Ishikawa (cell line): Measurements from ENCODE around the gene ARHGEF28.

Source experiments
- CEBPB ChIP-seq: IDR thresholded peaks from 2 replicates; pipeline ENCODE4 v1.6.1; 2012
- CREB1 ChIP-seq: IDR thresholded peaks from 2 replicates; pipeline ENCODE4 v1.6.1; 2012; ENCODE audit warnings: low read depth
- EGR1 ChIP-seq: IDR thresholded peaks from 2 replicates; pipeline ENCODE4 v1.6.1; 2012
- EP300 ChIP-seq: IDR thresholded peaks from 2 replicates; pipeline ENCODE4 v1.6.1; 2012; ENCODE audit warnings: borderline replicate concordance
- FOXM1 ChIP-seq: IDR thresholded peaks from 2 replicates; pipeline ENCODE4 v1.6.1; 2012; ENCODE audit warnings: low read depth, borderline replicate concordance
- NFIC ChIP-seq: IDR thresholded peaks from 2 replicates; pipeline ENCODE4 v1.6.1; 2012
- RAD21 ChIP-seq: IDR thresholded peaks from 2 replicates; pipeline ENCODE4 v1.6.1; 2012; ENCODE audit warnings: low read depth
- REST ChIP-seq: IDR thresholded peaks from 2 replicates; pipeline ENCODE4 v1.6.1; 2012; ENCODE audit warnings: low read depth, mild to moderate bottlenecking
- TAF1 ChIP-seq: IDR thresholded peaks from 2 replicates; pipeline ENCODE4 v1.6.1; 2012; ENCODE audit warnings: low read depth, mild to moderate bottlenecking
- TCF12 ChIP-seq: IDR thresholded peaks from 2 replicates; pipeline ENCODE4 v1.6.1; 2012; ENCODE audit warnings: low read depth
- TEAD4 ChIP-seq: IDR thresholded peaks from 2 replicates; pipeline ENCODE4 v1.6.1; 2012
- USF1 ChIP-seq: IDR thresholded peaks from 2 replicates; pipeline ENCODE4 v1.6.1; 2012
- YY1 ChIP-seq: IDR thresholded peaks from 2 replicates; pipeline ENCODE4 v1.6.1; 2012; ENCODE audit warnings: low read depth
- ZBTB7A ChIP-seq: IDR thresholded peaks from 2 replicates; pipeline ENCODE4 v1.6.1; 2012; ENCODE audit warnings: low read depth
- TF ChIP-seq, protein P1 (sequence below): IDR thresholded peaks from 2 replicates; pipeline ENCODE4 v1.6.1; 2012

The ARHGEF28 gene

GRCh38 chr5:73973135-73973534 is 347.1 kb downstream of the ARHGEF28 start:
- TF ChIP-seq TEAD4 = no peak
- TF ChIP-seq REST = no peak

GRCh38 chr5:73974871-73975360 is 348.9 kb downstream of the ARHGEF28 start:
- no peak for TF ChIP-seq RAD21
- TF ChIP-seq REST = no peak
- TF ChIP-seq ZBTB7A = no peak
- no peak for TF ChIP-seq FOXM1
- TF ChIP-seq CEBPB = no peak
- no peak for TF ChIP-seq YY1

GRCh38 chr5:73975845-73976244 is 349.8 kb downstream of the ARHGEF28 start:
- TF ChIP-seq TEAD4 = no peak
- TF ChIP-seq TCF12 = no peak
- TF ChIP-seq, protein P1, sequence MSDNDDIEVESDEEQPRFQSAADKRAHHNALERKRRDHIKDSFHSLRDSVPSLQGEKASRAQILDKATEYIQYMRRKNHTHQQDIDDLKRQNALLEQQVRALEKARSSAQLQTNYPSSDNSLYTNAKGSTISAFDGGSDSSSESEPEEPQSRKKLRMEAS = no peak
- no peak for TF ChIP-seq FOXM1
- TF ChIP-seq EP300 = no peak
- no peak for TF ChIP-seq NFIC
- no peak for TF ChIP-seq TAF1

DNA sequence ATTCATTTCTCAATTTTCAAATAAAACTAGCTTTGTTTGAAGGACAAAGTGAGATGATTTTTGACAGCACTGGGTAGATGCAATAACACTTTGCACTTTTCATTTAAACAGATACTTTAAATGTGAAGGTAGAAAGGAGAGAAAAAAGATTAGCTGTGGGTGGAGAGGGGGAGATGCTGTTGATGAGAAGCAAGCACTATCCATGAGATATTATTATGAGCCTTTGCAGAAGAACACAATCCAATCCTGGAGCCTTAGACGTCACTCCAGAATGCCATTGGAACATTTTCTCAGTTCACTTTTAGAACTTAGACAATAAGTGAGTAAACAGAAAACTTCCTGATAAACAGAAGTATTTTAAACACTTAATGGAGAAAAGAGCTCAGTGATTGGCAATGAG is 351.1 kb downstream of the ARHGEF28 start:
- no peak for TF ChIP-seq REST
- TF ChIP-seq ZBTB7A = no peak
- no peak for TF ChIP-seq EP300
- no peak for TF ChIP-seq RAD21
- TF ChIP-seq EGR1 = no peak
- TF ChIP-seq TAF1 = no peak
- no peak for TF ChIP-seq FOXM1
- TF ChIP-seq YY1 = no peak
- TF ChIP-seq TEAD4 = no peak

DNA sequence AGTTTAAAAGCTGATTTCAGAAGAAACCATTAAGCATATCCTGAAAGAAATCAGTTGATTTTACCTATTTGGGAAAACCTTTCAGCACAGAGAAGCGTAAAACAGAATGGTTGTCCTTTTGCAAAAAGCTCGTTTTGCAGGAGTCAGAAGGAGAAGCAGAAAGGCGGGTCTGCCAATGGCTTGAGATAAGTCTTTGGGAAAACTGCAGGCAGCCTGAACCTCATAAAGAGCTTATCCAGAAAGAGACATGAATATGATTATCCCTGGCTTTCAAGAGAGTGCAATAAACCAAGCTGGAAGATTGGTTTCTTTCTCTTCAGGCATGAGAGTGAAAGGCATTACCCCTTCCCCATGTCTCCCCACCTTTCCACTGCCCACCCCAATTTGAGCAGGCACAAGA is 353.3 kb downstream of the ARHGEF28 start:
- TF ChIP-seq ZBTB7A (no peak), EGR1 (no peak), FOXM1 (no peak), USF1 (no peak), RAD21 (no peak), TEAD4 (no peak), EP300 (no peak), NFIC (no peak), CEBPB (no peak), REST (no peak), CREB1 (no peak), TCF12 (no peak), YY1 (no peak), TAF1 (no peak)
- TF ChIP-seq, protein P1 = no peak
